Measurements from ENCODE around the gene BLCAP.
"Not testable (repeated sequence)": the region's sequence is repeated elsewhere in the genome, so short reads cannot be mapped to it uniquely, and the experiment has no call there.

Gene BLCAP

GRCh38 chr20:37527638-37528445 is at the start of gene BLCAP:
TSS of gene BLCAP (minus strand) at chr20:37527876. CDS start at chr20:37519174, 8,702 bp downstream.
- peak; percentile 91 for DNase-seq

GRCh38 chr20:37577436-37577835 is 49.8 kb upstream of the BLCAP start:
- DNase-seq: not testable (repeated sequence)

GRCh38 chr20:37576911-37577310 is 49.2 kb upstream of the BLCAP start:
- no peak for DNase-seq

- DNase-seq: no peak
Observed at GRCh38 chr20:37575884-37576283, 48.2 kb upstream of the BLCAP start.

GRCh38 chr20:37574199-37574890 is 46.7 kb upstream of the BLCAP start:
- DNase-seq: no peak

- DNase-seq: no peak
Observed at GRCh38 chr20:37573626-37574198, 46.0 kb upstream of the BLCAP start.

GRCh38 chr20:37571033-37571432 is 43.4 kb upstream of the BLCAP start:
- no peak for DNase-seq

- DNase-seq: no peak
Observed at GRCh38 chr20:37570419-37570818, 42.7 kb upstream of the BLCAP start.

- no peak for DNase-seq
Observed at GRCh38 chr20:37567671-37568588, 40.3 kb upstream of the BLCAP start.

- no peak for DNase-seq
Observed at GRCh38 chr20:37567331-37567665, 39.6 kb upstream of the BLCAP start.

- no peak for DNase-seq
Observed at GRCh38 chr20:37566590-37567330, 39.1 kb upstream of the BLCAP start.

- DNase-seq: no peak
Observed at GRCh38 chr20:37565134-37565811, 37.6 kb upstream of the BLCAP start.

GRCh38 chr20:37564388-37565133 is 36.9 kb upstream of the BLCAP start:
- DNase-seq: peak; percentile 30

- DNase-seq: no peak
Observed at GRCh38 chr20:37564016-37564387, 36.3 kb upstream of the BLCAP start.

- no peak for DNase-seq
Observed at GRCh38 chr20:37562695-37563480, 35.2 kb upstream of the BLCAP start.

GRCh38 chr20:37560629-37561028 is 33.0 kb upstream of the BLCAP start:
- DNase-seq: no peak

GRCh38 chr20:37559312-37560027 is 31.8 kb upstream of the BLCAP start:
- DNase-seq: peak; percentile 38

GRCh38 chr20:37558779-37559178 is 31.1 kb upstream of the BLCAP start:
- no peak for DNase-seq

GRCh38 chr20:37558306-37558705 is 30.6 kb upstream of the BLCAP start:
- DNase-seq: no peak

Data from inflammatory macrophage treated with lipopolysaccharide for 4 hours (primary cell).